Measurements from ENCODE around the gene CRYBA4. TPM values are rescaled to one million over a fixed set of nuclear protein-coding genes. Genes with fewer than 3 reads are reported as not detected.

The CRYBA4 gene
- total and polyA plus RNA-seq, 2 of the 13 experiments (the other 11 are each of a cell fraction or from before 2014, with no cell fraction given) = not detected

GRCh38 chr22:26663374-26663923 is 41.7 kb downstream of the CRYBA4 start (continued):
- TF ChIP-seq RERE (CRISPR knock-in tag; IDR thresholded peaks at IDR 0.05; ENCODE audit: low read depth) = no peak
- no peak for TF ChIP-seq PLRG1 (conservative IDR thresholded peaks at IDR 0.05)
- TF ChIP-seq ZXDC (CRISPR knock-in tag; IDR thresholded peaks at IDR 0.05) = no peak
- no peak for TF ChIP-seq NFYB (CRISPR knock-in tag; IDR thresholded peaks at IDR 0.05)
- no peak for TF ChIP-seq ZNF569 (CRISPR knock-in tag; IDR thresholded peaks at IDR 0.05; ENCODE audit: borderline replicate concordance)
- no peak for TF ChIP-seq ZNF816 (CRISPR knock-in tag; IDR thresholded peaks at IDR 0.05; ENCODE audit: borderline replicate concordance)
- no peak for TF ChIP-seq FOXC1 (CRISPR knock-in tag; IDR thresholded peaks at IDR 0.05; ENCODE audit: borderline replicate concordance)
- TF ChIP-seq ZFAT (CRISPR knock-in tag; conservative IDR thresholded peaks at IDR 0.05) = no peak
- TF ChIP-seq ZNF3 (CRISPR knock-in tag; IDR thresholded peaks at IDR 0.05) = no peak
- TF ChIP-seq POLR2AphosphoS5 (IDR thresholded peaks at IDR 0.05; ENCODE audit: low read depth, low read length) = no peak
- no peak for TF ChIP-seq HES4 (CRISPR knock-in tag; IDR thresholded peaks at IDR 0.05; ENCODE audit: borderline replicate concordance)
